Adrenal gland (tissue), 12 donors: ENCODE data around the gene MIPOL1. TPM values are rescaled to one million over a fixed set of nuclear protein-coding genes. Genes with fewer than 3 reads are reported as not detected.
A peak's percentile ranks its signal among the peaks of the same experiment; 100 is the strongest.
"Not testable (repeated sequence)": the region's sequence is repeated elsewhere in the genome, so short reads cannot be mapped to it uniquely, and the experiment has no call there.

Experiments used
- DNase-seq, 7 donors: peaks; one replicate each; pipeline ENCODE4 v3.0.0-alpha.2; 2019 to 2020
- H3K27ac ChIP-seq, 5 donors: fragments of 200-600 bp; sonication (generic) in 4 of 5; 1 replicate in 3 of 5; 2 replicates in 2 of 5; pipeline versions ENCODE4 v1.5.1 to v1.8.0; 2016 to 2020; ENCODE audit warnings: mild to moderate bottlenecking in 1 of 5
- H3K27me3 ChIP-seq: fragments of 200-600 bp; 2 replicates; pipeline ENCODE4 v1.8.0; 2021
- H3K36me3 ChIP-seq, 2 donors: fragments of 200-600 bp; replicated peaks in 1 of 2; 1 replicate in 1 of 2; 2 replicates in 1 of 2; pipeline versions ENCODE4 v1.5.1 to v1.8.0; 2018 to 2022
- H3K4me1 ChIP-seq, 2 donors: fragments of 200-600 bp; replicated peaks in 1 of 2; 1 replicate in 1 of 2; 2 replicates in 1 of 2; pipeline versions ENCODE4 v1.5.1 to v1.8.0; 2018 to 2021
- H3K4me3 ChIP-seq, 4 donors: fragments of 200-600 bp; sonication (generic) in 3 of 4; one replicate each; pipeline ENCODE4 v1.5.1; 2016 to 2018
- H3K9me3 ChIP-seq, 3 donors: fragments of 200-600 bp; sonication (generic) in 1 of 3; replicated peaks in 1 of 3; 1 replicate in 2 of 3; 2 replicates in 1 of 3; pipeline versions ENCODE4 v1.5.1 to v1.8.0; 2016 to 2021
- POLR2A ChIP-seq, 2 donors: fragments of 450-650 bp; IDR thresholded peaks; one replicate each; pipeline ENCODE4 v1.6.1; 2017; ENCODE audit warnings: antibody characterized with exemption in 2 of 2, mild to moderate bottlenecking in 2 of 2, moderate library complexity in 1 of 2
- WGBS, 4 donors: extraction: QIAGEN DNeasy Blood & Tissue Kit in 2 of 4; methylation state at CpG; one replicate each; pipeline versions ENCODE4 v1.1.5 to v1.1.7; 2013 to 2017; 5-methylcytosine and 5-hydroxymethylcytosine counted together
- intact Hi-C, 2 donors: fragments of 100-400 bp; cut with DNase I; formaldehyde crosslinking; loops; one replicate each; pipeline versions ENCODE4 v1.14.1 to v1.15.0; 2022 to 2023
- polyA plus RNA-seq, 3 donors: library from polyadenylated mRNA; stranded (reverse); fragments of 200-250 nt in 2 of 3; fragments of 350-450 nt in 1 of 3; fragmentation: Illumina TruSeq in 1 of 3; extraction: RNeasy Lipid Tissue Mini Kit (QIAGEN cat#74804) in 1 of 3; gene quantifications; one replicate each; pipeline ENCODE4 v1.2.3, GENCODE V29; 2013 to 2014
- total RNA-seq, 9 donors: library from RNA; depleted of rRNA in 4 of 9; stranded (reverse); fragments of >200 nt in 4 of 9; fragments of 120-200 nt in 1 of 9; fragmentation: NEBNext Ultra II Directional in 1 of 9; extraction: Animal tissue kit (Norgen Biotek cat#: 25700) in 1 of 9; gene quantifications; one replicate each; pipeline versions ENCODE4 v1.1.0 to v1.2.4, GENCODE V29; 2013 to 2023
- TF ChIP-seq, protein P1 (sequence below), 6 experiments: fragments of 450-650 bp in 4 of 6; fragments of 200-600 bp in 2 of 6; sonication (generic) in 1 of 6; IDR thresholded peaks; 1 replicate in 5 of 6; 2 replicates in 1 of 6; pipeline versions ENCODE4 v1.5.1 to v1.8.0; 2016 to 2021; ENCODE audit warnings: antibody characterized with exemption in 6 of 6, mild to moderate bottlenecking in 2 of 6, moderate library complexity in 1 of 6
- donor health status: healthy with polysubstance abuse.
- donor health status: Bipolar disorder and iron deficiency.
- donor health status: DM: yes; HTN: yes; CAD: no.
- donor health status: DM: no; HTN: no; CAD: no.
- donor health status: DM: no; HTN: no; CAD: no.
- donor health status: DM: yes; HTN: yes; CAD: no.

Gene MIPOL1
- total and polyA plus RNA-seq, 12 donors = 2.6 to 19.1 (median 7.8) TPM

DNA sequence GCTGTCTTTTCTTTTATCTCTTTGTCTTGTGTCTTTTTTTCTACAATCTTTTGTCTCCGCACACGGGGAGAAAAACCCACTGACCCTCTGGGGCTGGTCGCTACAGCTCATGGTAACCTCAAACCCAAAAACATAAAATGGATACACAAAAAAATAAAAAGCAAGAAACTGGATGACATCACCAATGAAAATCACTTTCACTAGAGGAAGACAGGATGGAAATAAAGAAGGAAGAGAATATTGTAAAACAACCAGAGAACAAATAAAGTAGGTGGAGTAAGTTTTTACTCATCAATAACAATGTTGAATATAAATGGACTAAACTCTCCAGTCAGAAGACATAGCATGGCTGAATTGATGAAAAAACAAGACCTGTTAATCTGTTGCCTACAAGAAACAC, 17.6 kb downstream of the MIPOL1 start:
- no peaks in the 10 kb centered on the region for H3K36me3 ChIP-seq

DNA sequence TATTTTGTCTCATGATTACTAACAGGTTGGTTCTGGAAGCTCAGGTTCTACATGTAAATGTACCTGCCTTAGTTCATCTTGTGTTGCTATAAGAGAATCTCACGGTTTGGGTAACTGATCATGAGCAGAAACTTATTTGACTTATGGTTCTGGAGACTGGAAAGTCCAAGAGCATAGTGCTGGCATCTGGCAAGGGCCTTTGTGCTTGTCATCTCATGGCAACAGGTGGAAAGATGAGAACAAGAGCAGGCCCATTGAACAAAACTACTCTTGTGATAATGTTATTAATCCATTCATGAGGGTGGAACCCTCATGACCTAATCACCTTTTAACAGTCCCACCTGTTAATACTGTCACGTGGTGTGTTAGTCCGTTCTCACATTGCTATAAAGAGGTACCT, 23.3 kb downstream of the MIPOL1 start:
- no peak overlapping the region for H3K27ac ChIP-seq
- no peaks in the 10 kb centered on the region for H3K9me3 ChIP-seq
- no peak overlapping the region for H3K4me3 ChIP-seq
- intact Hi-C loops = no loop called here
- WGBS, 4 donors = 89 to 95% (median 91%) methylated on average over 3 of the region's 3 CpGs
- H3K27me3 ChIP-seq = no peaks in the 10 kb centered on the region
- TF ChIP-seq POLR2A (IDR thresholded peaks at IDR 0.05) = no peak
- TF ChIP-seq, protein P1, sequence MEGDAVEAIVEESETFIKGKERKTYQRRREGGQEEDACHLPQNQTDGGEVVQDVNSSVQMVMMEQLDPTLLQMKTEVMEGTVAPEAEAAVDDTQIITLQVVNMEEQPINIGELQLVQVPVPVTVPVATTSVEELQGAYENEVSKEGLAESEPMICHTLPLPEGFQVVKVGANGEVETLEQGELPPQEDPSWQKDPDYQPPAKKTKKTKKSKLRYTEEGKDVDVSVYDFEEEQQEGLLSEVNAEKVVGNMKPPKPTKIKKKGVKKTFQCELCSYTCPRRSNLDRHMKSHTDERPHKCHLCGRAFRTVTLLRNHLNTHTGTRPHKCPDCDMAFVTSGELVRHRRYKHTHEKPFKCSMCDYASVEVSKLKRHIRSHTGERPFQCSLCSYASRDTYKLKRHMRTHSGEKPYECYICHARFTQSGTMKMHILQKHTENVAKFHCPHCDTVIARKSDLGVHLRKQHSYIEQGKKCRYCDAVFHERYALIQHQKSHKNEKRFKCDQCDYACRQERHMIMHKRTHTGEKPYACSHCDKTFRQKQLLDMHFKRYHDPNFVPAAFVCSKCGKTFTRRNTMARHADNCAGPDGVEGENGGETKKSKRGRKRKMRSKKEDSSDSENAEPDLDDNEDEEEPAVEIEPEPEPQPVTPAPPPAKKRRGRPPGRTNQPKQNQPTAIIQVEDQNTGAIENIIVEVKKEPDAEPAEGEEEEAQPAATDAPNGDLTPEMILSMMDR (IDR thresholded peaks at IDR 0.05) = no peak
- no peaks in the 10 kb centered on the region for H3K36me3 ChIP-seq
- H3K4me1 ChIP-seq = no peaks in the 10 kb centered on the region
- no peak for DNase-seq

More for the DNA sequence above, 17.6 kb downstream of the MIPOL1 start:
- TF ChIP-seq, protein P1 (IDR thresholded peaks at IDR 0.05) = no peak
- TF ChIP-seq POLR2A (IDR thresholded peaks at IDR 0.05) = no peak
- Histone ChIP-seq H3K4me3 (no peak overlapping the region), H3K4me1 (no peaks in the 10 kb centered on the region), H3K9me3 (no peaks in the 10 kb centered on the region), H3K27me3 (no peaks in the 10 kb centered on the region), H3K27ac (no peak overlapping the region)
- no peak for DNase-seq
- WGBS, 4 donors = 94 to 97% (median 96%) methylated on average over 3 of the region's 3 CpGs
- intact Hi-C loops = no loop called here

DNA sequence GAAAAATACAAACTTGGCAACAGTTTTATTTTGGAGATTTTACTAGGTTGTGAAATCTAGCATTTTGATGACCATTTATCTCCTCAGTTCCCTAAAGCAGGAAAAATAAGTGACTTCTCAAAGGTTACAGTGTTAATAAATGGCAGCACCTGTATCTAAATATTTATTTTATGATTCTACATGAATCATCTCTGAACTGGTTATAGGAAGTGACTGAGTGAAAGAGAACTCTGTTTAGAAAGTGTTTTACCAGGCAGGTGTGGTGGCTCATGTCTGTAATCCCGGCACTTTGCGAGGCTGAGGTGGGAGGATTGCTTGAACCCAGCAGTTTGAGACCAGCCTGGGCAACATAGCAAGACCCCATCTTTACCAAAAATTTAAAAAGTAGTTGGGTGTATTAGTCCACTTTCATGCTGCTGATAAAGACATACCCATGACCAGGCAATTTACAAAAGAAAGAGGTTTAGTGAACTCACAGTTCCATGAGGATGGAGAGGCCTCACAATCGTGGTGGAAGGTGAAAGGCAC, 26.3 kb downstream of the MIPOL1 start:
- WGBS, 4 donors = 90 to 95% (median 94%) methylated on average over 3 of the region's 3 CpGs

DNA sequence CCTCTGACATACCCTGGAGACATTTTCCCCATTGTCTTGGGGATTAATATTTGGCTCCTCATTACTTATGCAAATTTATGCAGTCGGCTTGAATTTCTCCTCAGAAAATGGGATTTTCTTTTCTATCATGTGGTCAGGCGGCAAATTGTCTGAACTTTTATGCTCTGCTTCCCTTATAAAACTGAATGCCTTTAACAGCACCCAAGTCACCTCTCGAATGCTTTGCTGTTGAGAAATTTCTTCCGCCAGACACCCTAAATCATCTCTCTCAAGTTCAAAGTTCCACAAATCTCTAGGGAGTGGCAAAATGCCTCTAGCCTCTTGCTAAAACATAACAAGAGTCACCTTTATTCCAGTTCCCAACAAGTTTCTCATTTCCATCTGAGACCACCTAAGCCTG, 27.9 kb downstream of the MIPOL1 start:
- WGBS, 4 donors = 93 to 98% (median 95%) methylated on average over 4 of the region's 4 CpGs
- not testable (repeated sequence) for H3K4me1 ChIP-seq

More for the DNA sequence above, 26.3 kb downstream of the MIPOL1 start:
- H3K36me3 ChIP-seq = no peaks in the 10 kb centered on the region
- H3K4me3 ChIP-seq = no peak overlapping the region
- intact Hi-C loops = no loop called here
- DNase-seq = no peak
- H3K27ac ChIP-seq = no peak overlapping the region
- no peaks in the 10 kb centered on the region for H3K4me1 ChIP-seq
- TF ChIP-seq, protein P1 (IDR thresholded peaks at IDR 0.05) = no peak
- no peak for TF ChIP-seq POLR2A (IDR thresholded peaks at IDR 0.05)
- H3K9me3 ChIP-seq = no peaks in the 10 kb centered on the region
- no peaks in the 10 kb centered on the region for H3K27me3 ChIP-seq

DNA sequence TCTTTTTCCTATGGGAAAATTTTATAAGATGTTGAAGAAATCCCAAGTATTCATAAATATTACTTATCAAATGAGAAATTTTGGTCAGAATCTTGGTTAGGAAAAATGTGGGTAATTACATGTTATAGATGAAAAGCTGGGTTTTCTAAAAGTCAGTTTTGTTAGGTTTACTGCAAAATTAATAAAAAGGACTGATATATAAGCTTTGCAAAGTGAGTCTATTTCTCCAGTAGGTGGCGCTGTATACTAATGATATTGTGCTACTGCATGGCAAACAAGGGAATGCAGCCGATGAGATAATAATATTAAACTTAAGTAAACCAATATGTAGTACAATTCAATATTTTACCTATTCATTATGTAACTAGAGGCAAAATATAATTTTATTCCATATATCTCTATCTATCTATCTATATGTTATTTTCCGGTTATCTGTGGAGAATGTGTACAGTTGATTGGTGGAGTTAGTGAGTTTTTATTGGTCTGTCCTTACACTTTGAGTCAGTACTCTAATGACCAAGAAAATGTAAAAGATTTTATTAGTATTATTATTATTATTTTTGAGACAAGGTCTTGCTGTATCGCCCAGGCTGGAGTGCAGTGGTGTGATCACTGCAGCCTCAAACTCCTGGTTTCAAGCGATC, 32.9 kb downstream of the MIPOL1 start:
- H3K27me3 ChIP-seq = no peaks in the 10 kb centered on the region
- H3K36me3 ChIP-seq = no peaks in the 10 kb centered on the region
- no peak overlapping the region for H3K27ac ChIP-seq
- H3K4me1 ChIP-seq = no peaks in the 10 kb centered on the region
- intact Hi-C loops = no loop called here
- H3K4me3 ChIP-seq = no peak overlapping the region
- peak in 2 of 7 donors; percentile 16 to 23 for DNase-seq
- TF ChIP-seq, protein P1 (IDR thresholded peaks at IDR 0.05) = peak; percentile 47 to 88 (median 62)
- no peak for TF ChIP-seq POLR2A (IDR thresholded peaks at IDR 0.05)
- WGBS, 4 donors = 57 to 61% (median 59%) methylated on average over 5 of the region's 5 CpGs
- H3K9me3 ChIP-seq = no peaks in the 10 kb centered on the region

More for the DNA sequence above, 27.9 kb downstream of the MIPOL1 start:
- H3K4me3 ChIP-seq, H3K9me3 ChIP-seq, intact Hi-C loops, DNase-seq, H3K36me3 ChIP-seq, H3K27me3 ChIP-seq, H3K27ac ChIP-seq: not testable (repeated sequence)
